HepG2 (cell line): ENCODE measurements around the gene PCIF1. TPM values are rescaled to one million over a fixed set of nuclear protein-coding genes. Genes with fewer than 3 reads are reported as not detected.

Experiments used
- FOXK2 ChIP-seq: fragments of 450-650 bp; IDR thresholded peaks from 2 replicates; pipeline ENCODE4 v1.6.1; 2016
- FUBP1 ChIP-seq: sonication (generic); formaldehyde crosslinking; IDR thresholded peaks from 2 replicates; pipeline ENCODE4 v1.5.1; 2020; ENCODE audit warnings: missing genetic modification reagents, mild to moderate bottlenecking, borderline replicate concordance
- HDAC6 ChIP-seq: fragments of 200-600 bp; sonication (generic); IDR thresholded peaks from 2 replicates; pipeline ENCODE4 v1.7.0; 2017; ENCODE audit warnings: mild to moderate bottlenecking, antibody characterized with exemption, low read length, low read depth
- KDM5A ChIP-seq: fragments of 200-600 bp; sonication (generic); IDR thresholded peaks from 2 replicates; pipeline ENCODE4 v1.7.0; 2018; ENCODE audit warnings: antibody characterized with exemption, mild to moderate bottlenecking, low read length, borderline replicate concordance
- MED1 ChIP-seq: sonication (generic); formaldehyde crosslinking; IDR thresholded peaks from 2 replicates; pipeline ENCODE4 v1.4.0; 2020; ENCODE audit warnings: missing genetic modification reagents
- MEF2D ChIP-seq: sonication (generic); formaldehyde crosslinking; IDR thresholded peaks from 2 replicates; pipeline ENCODE4 v1.5.1; 2020; ENCODE audit warnings: mild to moderate bottlenecking, missing genetic modification reagents
- NFE2L1 ChIP-seq: sonication (generic); formaldehyde crosslinking; IDR thresholded peaks from 2 replicates; pipeline ENCODE4 v1.4.0; 2020; ENCODE audit warnings: missing genetic modification reagents, mild to moderate bottlenecking, borderline replicate concordance
- SRSF1 ChIP-seq: fragments of 200-400 bp; formaldehyde crosslinking; optimal IDR thresholded peaks from 2 replicates; pipeline ENCODE3; 2017; ENCODE audit warnings: mild to moderate bottlenecking, low read depth, low read length, moderate library complexity
- SRSF9 ChIP-seq: fragments of 200-400 bp; formaldehyde crosslinking; IDR thresholded peaks from 2 replicates; pipeline ENCODE4 v1.6.1; 2018; ENCODE audit warnings: borderline replicate concordance, mild to moderate bottlenecking, low read depth, low read length; ENCODE audit not compliant: insufficient read depth, poor library complexity, severe bottlenecking
- SSRP1 ChIP-seq: IDR thresholded peaks from 2 replicates; pipeline ENCODE4 v1.6.1; 2016; ENCODE audit warnings: control low read depth
- TCF12 ChIP-seq, 2 experiments: fragments of 450-650 bp in 1 of 2; sonication (generic) in 1 of 2; formaldehyde crosslinking in 1 of 2; IDR thresholded peaks; 2 replicates each; pipeline versions ENCODE4 v1.6.1 to v1.8.0; 2017 to 2022; ENCODE audit warnings: antibody characterized with exemption in 1 of 2, mild to moderate bottlenecking in 1 of 2, missing genetic modification reagents in 1 of 2, moderate library complexity in 1 of 2
- TMF1 ChIP-seq: sonication (generic); formaldehyde crosslinking; IDR thresholded peaks from 2 replicates; pipeline ENCODE4 v1.8.1; 2022; ENCODE audit warnings: low read depth, missing genetic modification reagents
- ZBTB1 ChIP-seq: sonication (generic); formaldehyde crosslinking; IDR thresholded peaks from 2 replicates; pipeline ENCODE4 v1.4.0; 2020; ENCODE audit warnings: missing genetic modification reagents, borderline replicate concordance
- ZBTB2 ChIP-seq: sonication (generic); formaldehyde crosslinking; IDR thresholded peaks from 2 replicates; pipeline ENCODE4 v1.8.0; 2022; ENCODE audit warnings: low read depth, missing genetic modification reagents
- ZBTB20 ChIP-seq: sonication (generic); formaldehyde crosslinking; IDR thresholded peaks from 2 replicates; pipeline ENCODE4 v1.8.1; 2023; ENCODE audit warnings: missing genetic modification reagents, low read depth, mild to moderate bottlenecking, borderline replicate concordance
- ZBTB8A ChIP-seq: sonication (generic); formaldehyde crosslinking; IDR thresholded peaks from 2 replicates; pipeline ENCODE4 v1.4.0; 2020; ENCODE audit warnings: mild to moderate bottlenecking, low read depth, missing genetic modification reagents, borderline replicate concordance
- ZFP1 ChIP-seq: IDR thresholded peaks from 2 replicates; pipeline ENCODE4 v1.6.1; 2016
- ZFP82 ChIP-seq: sonication (generic); formaldehyde crosslinking; IDR thresholded peaks from 2 replicates; pipeline ENCODE4 v1.5.1; 2020; ENCODE audit warnings: mild to moderate bottlenecking, missing genetic modification reagents, borderline replicate concordance
- ZKSCAN1 ChIP-seq: fragments of 150-350 bp; IDR thresholded peaks from 2 replicates; pipeline ENCODE4 v1.6.1; 2014; ENCODE audit warnings: low read length
- ZNF747 ChIP-seq: sonication (generic); formaldehyde crosslinking; IDR thresholded peaks from 2 replicates; pipeline ENCODE4 v1.8.1; 2023; ENCODE audit warnings: missing genetic modification reagents, mild to moderate bottlenecking, borderline replicate concordance
- polyA plus RNA-seq, 8 experiments: library from polyadenylated mRNA; depleted of rRNA in 3 of 8; stranded (reverse) in 7 of 8; unstranded in 1 of 8; fragments of >200 nt; fragmentation: Illumina TruSeq in 4 of 8; extraction: Trizol in 4 of 8; gene quantifications; 2 replicates each; pipeline versions ENCODE4 v1.2.1 to v1.2.3, GENCODE V29; 2011 to 2016; ENCODE audit warnings: low read depth in 4 of 8, missing spikeins in 1 of 8, mixed read lengths in 1 of 8; ENCODE audit not compliant: insufficient read depth in 1 of 8
- total RNA-seq, 5 experiments: library from RNA; depleted of rRNA; stranded (reverse); fragments of >200 nt; fragmentation: Illumina TruSeq; extraction: Trizol; gene quantifications; 2 replicates each; pipeline ENCODE4 v1.2.3, GENCODE V29; 2016; ENCODE audit warnings: low read depth in 1 of 5
- TF ChIP-seq, protein P1 (sequence below): IDR thresholded peaks from 2 replicates; pipeline ENCODE4 v1.6.1; 2016; ENCODE audit warnings: low read depth, control low read depth
- TF ChIP-seq, protein P2 (sequence below): sonication (generic); formaldehyde crosslinking; IDR thresholded peaks from 2 replicates; pipeline ENCODE4 v1.8.1; 2023; ENCODE audit warnings: missing genetic modification reagents, inconsistent platforms, borderline replicate concordance
- TF ChIP-seq, protein P3 (sequence below): sonication (generic); formaldehyde crosslinking; IDR thresholded peaks from 2 replicates; pipeline ENCODE4 v1.4.0; 2020; ENCODE audit warnings: missing genetic modification reagents

Gene PCIF1
- total and polyA plus RNA-seq, 2 of the 13 experiments (the other 11 are each of a cell fraction or from before 2014, with no cell fraction given), result 20.9 to 24.4 TPM

DNA sequence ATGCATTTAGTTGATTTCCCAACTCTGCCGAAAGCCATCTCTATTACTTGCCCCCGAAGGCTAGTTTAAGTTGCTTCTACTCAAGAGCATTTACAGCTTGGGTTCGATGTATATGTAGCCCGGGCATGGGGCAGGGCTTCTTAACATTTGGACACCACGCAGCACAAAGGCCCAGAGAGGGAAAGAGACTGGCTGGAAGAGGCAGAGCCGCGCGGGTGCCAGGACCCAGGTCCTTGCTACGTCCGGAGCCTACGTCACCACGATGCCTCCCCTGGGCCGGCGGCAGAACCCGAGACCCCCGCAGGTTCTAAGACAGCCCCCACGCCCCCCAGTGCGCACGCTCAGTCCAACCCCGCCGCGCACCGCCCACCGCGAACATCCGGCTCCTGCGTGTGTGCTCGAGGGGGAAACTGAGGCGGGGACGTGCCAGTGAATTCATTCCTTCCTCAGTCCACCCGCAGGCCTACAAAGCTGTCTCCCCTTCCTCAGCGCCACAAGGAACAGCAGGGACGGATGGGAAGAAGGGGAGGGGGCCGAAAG is 367 bp upstream of the PCIF1 start (continued):
- TF ChIP-seq ZBTB2 (CRISPR knock-in tag) (peak; percentile 14; the same call in 1 of the 2 replicates), SRSF1 (no peak), ZBTB1 (CRISPR knock-in tag) (no peak; the same call in 1 of the 2 replicates), TMF1 (no peak), ZFP1 (CRISPR knock-in tag) (no peak; the same call in 1 of the 2 replicates), KDM5A (no peak; the same call in none of the 2 replicates), MED1 (CRISPR knock-in tag) (no peak), ZBTB8A (CRISPR knock-in tag) (peak; percentile 84; the same call in 1 of the 2 replicates), FOXK2 (no peak), HDAC6 (no peak), FUBP1 (CRISPR knock-in tag) (peak; percentile 98), MEF2D (CRISPR knock-in tag) (peak; percentile 33), SSRP1 (CRISPR knock-in tag) (peak; percentile 27; the same call in 1 of the 2 replicates), ZFP82 (peak; percentile 79; the same call in 1 of the 2 replicates), ZKSCAN1 (no peak), TCF12 (IDR thresholded peaks at IDR 0.05) (no peak), TCF12 (CRISPR knock-in tag; IDR thresholded peaks at IDR 0.05) (no peak), SRSF9 (no peak), NFE2L1 (CRISPR knock-in tag) (no peak), ZNF747 (no peak; the same call in 1 of the 2 replicates), ZBTB20 (no peak)
- TF ChIP-seq, protein P1, sequence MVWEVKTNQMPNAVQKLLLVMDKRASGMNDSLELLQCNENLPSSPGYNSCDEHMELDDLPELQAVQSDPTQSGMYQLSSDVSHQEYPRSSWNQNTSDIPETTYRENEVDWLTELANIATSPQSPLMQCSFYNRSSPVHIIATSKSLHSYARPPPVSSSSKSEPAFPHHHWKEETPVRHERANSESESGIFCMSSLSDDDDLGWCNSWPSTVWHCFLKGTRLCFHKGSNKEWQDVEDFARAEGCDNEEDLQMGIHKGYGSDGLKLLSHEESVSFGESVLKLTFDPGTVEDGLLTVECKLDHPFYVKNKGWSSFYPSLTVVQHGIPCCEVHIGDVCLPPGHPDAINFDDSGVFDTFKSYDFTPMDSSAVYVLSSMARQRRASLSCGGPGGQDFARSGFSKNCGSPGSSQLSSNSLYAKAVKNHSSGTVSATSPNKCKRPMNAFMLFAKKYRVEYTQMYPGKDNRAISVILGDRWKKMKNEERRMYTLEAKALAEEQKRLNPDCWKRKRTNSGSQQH (CRISPR knock-in tag), result peak; percentile 13; the same call in 1 of the 2 replicates
- TF ChIP-seq, protein P2, sequence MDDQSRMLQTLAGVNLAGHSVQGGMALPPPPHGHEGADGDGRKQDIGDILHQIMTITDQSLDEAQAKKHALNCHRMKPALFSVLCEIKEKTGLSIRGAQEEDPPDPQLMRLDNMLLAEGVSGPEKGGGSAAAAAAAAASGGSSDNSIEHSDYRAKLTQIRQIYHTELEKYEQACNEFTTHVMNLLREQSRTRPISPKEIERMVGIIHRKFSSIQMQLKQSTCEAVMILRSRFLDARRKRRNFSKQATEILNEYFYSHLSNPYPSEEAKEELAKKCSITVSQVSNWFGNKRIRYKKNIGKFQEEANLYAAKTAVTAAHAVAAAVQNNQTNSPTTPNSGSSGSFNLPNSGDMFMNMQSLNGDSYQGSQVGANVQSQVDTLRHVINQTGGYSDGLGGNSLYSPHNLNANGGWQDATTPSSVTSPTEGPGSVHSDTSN, result no peak
- TF ChIP-seq, protein P3, sequence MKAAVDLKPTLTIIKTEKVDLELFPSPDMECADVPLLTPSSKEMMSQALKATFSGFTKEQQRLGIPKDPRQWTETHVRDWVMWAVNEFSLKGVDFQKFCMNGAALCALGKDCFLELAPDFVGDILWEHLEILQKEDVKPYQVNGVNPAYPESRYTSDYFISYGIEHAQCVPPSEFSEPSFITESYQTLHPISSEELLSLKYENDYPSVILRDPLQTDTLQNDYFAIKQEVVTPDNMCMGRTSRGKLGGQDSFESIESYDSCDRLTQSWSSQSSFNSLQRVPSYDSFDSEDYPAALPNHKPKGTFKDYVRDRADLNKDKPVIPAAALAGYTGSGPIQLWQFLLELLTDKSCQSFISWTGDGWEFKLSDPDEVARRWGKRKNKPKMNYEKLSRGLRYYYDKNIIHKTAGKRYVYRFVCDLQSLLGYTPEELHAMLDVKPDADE (CRISPR knock-in tag), result no peak
